Endothelial cell of umbilical vein (primary cell): ENCODE measurements around the gene TRIM27. TPM values are rescaled to one million over a fixed set of nuclear protein-coding genes. Genes with fewer than 3 reads are reported as not detected.
"Not testable (repeated sequence)": the region's sequence is repeated elsewhere in the genome, so short reads cannot be mapped to it uniquely, and the experiment has no call there.

Source experiments
- Bru-seq: library from RNA; stranded (reverse); fragments of 400-500 nt; gene quantifications from one replicate; lab custom pipeline; 2021; lab: Mats Ljungman, UMichigan
- BruChase-seq, 2 experiments: library from RNA; stranded (reverse); fragments of 400-500 nt; gene quantifications; one replicate each; lab custom pipeline; 2021; lab: Mats Ljungman, UMichigan
- BruUV-seq: library from RNA; stranded (reverse); fragments of 400-500 nt; replicated peaks from 2 replicates; lab custom pipeline; 2021; lab: Mats Ljungman, UMichigan
- CTCF ChIA-PET: fragments of 300-600, 350-600 bp; sonication (Branson Sonifier 250); formaldehyde crosslinking; loops from one replicate; lab custom pipeline; 2021; ENCODE audit warnings: antibody characterized with exemption, inconsistent platforms; lab: Charles Lee
- POLR2A ChIA-PET: fragments of 300-600, 350-600 bp; sonication (Branson Sonifier 250); formaldehyde crosslinking; loops from one replicate; lab custom pipeline; 2021; ENCODE audit warnings: antibody characterized with exemption, inconsistent platforms; lab: Charles Lee
- DNase-seq: peaks from one replicate; pipeline ENCODE4 v3.0.0-alpha.2; 2011; ENCODE audit warnings: low read depth, low spot score
- FAIRE-seq: peaks from 2 replicates; lab custom pipeline; 2011; peaks lifted over from hg19 to GRCh38; lab: Jason Lieb, UNC
- H2AFZ ChIP-seq: 2 replicates; pipeline ENCODE4 v1.6.0; 2012; ENCODE audit warnings: low read depth, low read length, control low read depth, inconsistent platforms
- H3K27ac ChIP-seq: 2 replicates; pipeline ENCODE4 v1.5.1; 2011; ENCODE audit warnings: low read depth, mild to moderate bottlenecking, control low read depth, low read length, moderate library complexity; ENCODE audit not compliant: insufficient read depth
- H3K27me3 ChIP-seq, 2 experiments: 2 replicates each; pipeline versions ENCODE4 v1.6.0 to v1.6.1; 2011; ENCODE audit warnings: low read length in 2 of 2, mixed read lengths in 1 of 2; ENCODE audit not compliant: control insufficient read depth in 2 of 2, insufficient read depth in 2 of 2
- H3K36me3 ChIP-seq, 2 experiments: 2 replicates in 1 of 2; 3 replicates in 1 of 2; pipeline ENCODE4 v1.5.1; 2011; ENCODE audit warnings: low read length in 2 of 2, mild to moderate bottlenecking in 1 of 2, moderate library complexity in 1 of 2; ENCODE audit not compliant: control insufficient read depth in 2 of 2, insufficient read depth in 2 of 2; ENCODE audit errors: extremely low read depth in 1 of 2
- H3K4me1 ChIP-seq: 3 replicates; pipeline ENCODE4 v1.5.1; 2011; ENCODE audit warnings: mild to moderate bottlenecking, low read length; ENCODE audit not compliant: control insufficient read depth, insufficient read depth; ENCODE audit errors: extremely low read depth
- H3K4me2 ChIP-seq: 2 replicates; pipeline ENCODE4 v1.6.1; 2011; ENCODE audit warnings: low read length, control low read depth, mixed read lengths; ENCODE audit not compliant: insufficient read depth
- H3K4me3 ChIP-seq, 3 experiments: fragments of 200-600 bp in 1 of 3; sonication (generic), shearing (Covaris generic) in 1 of 3; replicated peaks in 1 of 3; 2 replicates each; pipeline ENCODE4 v1.5.1; 2011 to 2016; ENCODE audit warnings: control low read depth in 3 of 3, low read length in 3 of 3, mild to moderate bottlenecking in 2 of 3, inconsistent platforms in 1 of 3, low read depth in 1 of 3, moderate library complexity in 1 of 3; ENCODE audit not compliant: insufficient read depth in 1 of 3
- H3K79me2 ChIP-seq: 2 replicates; pipeline ENCODE4 v1.6.0; 2012; ENCODE audit warnings: low read length, inconsistent platforms; ENCODE audit not compliant: control insufficient read depth, insufficient read depth
- H3K9ac ChIP-seq: replicated peaks from 2 replicates; pipeline ENCODE3; 2011; ENCODE audit warnings: low read length, control low read depth; ENCODE audit not compliant: insufficient read depth; ENCODE audit errors: extremely low read depth
- H3K9me1 ChIP-seq: replicated peaks from 3 replicates; pipeline ENCODE4 v1.6.0; 2011; ENCODE audit warnings: mild to moderate bottlenecking, low read length; ENCODE audit not compliant: control insufficient read depth, insufficient read depth; ENCODE audit errors: extremely low read depth
- H3K9me3 ChIP-seq: replicated peaks from 2 replicates; pipeline ENCODE4 v1.5.1; 2012; ENCODE audit warnings: low read length, inconsistent platforms; ENCODE audit not compliant: control insufficient read depth, insufficient read depth
- H4K20me1 ChIP-seq: replicated peaks from 2 replicates; pipeline ENCODE3; 2011; ENCODE audit warnings: mild to moderate bottlenecking, low read length; ENCODE audit not compliant: control insufficient read depth, insufficient read depth; ENCODE audit errors: extremely low read depth
- EZH2 ChIP-seq: IDR thresholded peaks from 2 replicates; pipeline ENCODE4 v1.6.1; 2012; ENCODE audit warnings: borderline replicate concordance, low read depth, mild to moderate bottlenecking, moderate library complexity, low read length, inconsistent platforms; ENCODE audit not compliant: severe bottlenecking
- FOS ChIP-seq: IDR thresholded peaks from 2 replicates; pipeline ENCODE4 v1.6.1; 2011; ENCODE audit warnings: mild to moderate bottlenecking, low read length, moderate library complexity, borderline replicate concordance; ENCODE audit not compliant: insufficient read depth
- GATA2 ChIP-seq: IDR thresholded peaks from 2 replicates; pipeline ENCODE4 v1.7.0; 2011; ENCODE audit warnings: low read depth, mild to moderate bottlenecking, moderate library complexity, mixed read lengths, low read length; ENCODE audit not compliant: insufficient read length, insufficient read depth
- JUN ChIP-seq: IDR thresholded peaks from 2 replicates; pipeline ENCODE4 v1.6.1; 2011; ENCODE audit warnings: borderline replicate concordance, low read depth; ENCODE audit not compliant: insufficient read length, insufficient read depth
- MYC ChIP-seq: IDR thresholded peaks from one replicate; pipeline ENCODE4 v1.6.1; 2011; ENCODE audit warnings: mild to moderate bottlenecking, low read depth, low read length
- POLR2A ChIP-seq: IDR thresholded peaks from 2 replicates; pipeline ENCODE4 v1.6.1; 2012; ENCODE audit warnings: low read depth, mild to moderate bottlenecking, control low read depth, low read length
- POLR2AphosphoS5 ChIP-seq: IDR thresholded peaks from 2 replicates; pipeline ENCODE4 v1.6.1; 2012; ENCODE audit warnings: low read depth, mild to moderate bottlenecking, control low read depth, low read length, moderate library complexity; ENCODE audit not compliant: insufficient read depth
- dilution Hi-C: fragments of 300-500 bp; cut with MboI; formaldehyde crosslinking; loops from one replicate; pipeline ENCODE4 v1.15.0; 2019; ENCODE audit warnings: low sequenced_read_pairs; ENCODE audit not compliant: extremely low pct_ligation_motif_present
- intact Hi-C: fragments of 100-400 bp; cut with micrococcal nuclease; formaldehyde crosslinking; loops from one replicate; pipeline ENCODE4 v1.10.0; 2022
- long read RNA-seq: library from polyadenylated mRNA; stranded (forward); transcript quantifications from one replicate; pipeline ENCODE4 v2.0.0, GENCODE V29; 2021
- polyA minus RNA-seq, 3 experiments: library from RNA; depleted of rRNA, polyadenylated mRNA; stranded (reverse); fragments of >200 nt; gene quantifications; 1 replicate in 1 of 3; 2 replicates in 2 of 3; pipeline ENCODE4 v1.2.3, GENCODE V29; 2011
- polyA plus RNA-seq, 4 experiments: library from polyadenylated mRNA; depleted of rRNA in 3 of 4; stranded (reverse) in 3 of 4; unstranded in 1 of 4; fragments of >200 nt; gene quantifications; 2 replicates each; pipeline versions ENCODE4 v1.2.1 to v1.2.3, GENCODE V29; 2011 to 2012; ENCODE audit warnings: missing spikeins in 1 of 4
- total RNA-seq: library from RNA; stranded (reverse); gene quantifications from 2 replicates; pipeline ENCODE4 v1.2.3, GENCODE V29; 2021
- TF ChIP-seq, protein P1 (sequence below): IDR thresholded peaks from 2 replicates; pipeline ENCODE4 v1.6.1; 2011; ENCODE audit not compliant: insufficient read depth, insufficient read length
- TF ChIP-seq, protein P2 (sequence below), 2 donors: IDR thresholded peaks; 1 replicate in 1 of 2; 2 replicates in 1 of 2; pipeline ENCODE4 v1.5.1; 2011; ENCODE audit warnings: low read length in 2 of 2, mild to moderate bottlenecking in 2 of 2, moderate library complexity in 2 of 2, control low read depth in 1 of 2, inconsistent platforms in 1 of 2, low read depth in 1 of 2; ENCODE audit not compliant: insufficient read depth in 1 of 2; ENCODE audit errors: extremely low read depth in 1 of 2

Gene TRIM27, protein sequence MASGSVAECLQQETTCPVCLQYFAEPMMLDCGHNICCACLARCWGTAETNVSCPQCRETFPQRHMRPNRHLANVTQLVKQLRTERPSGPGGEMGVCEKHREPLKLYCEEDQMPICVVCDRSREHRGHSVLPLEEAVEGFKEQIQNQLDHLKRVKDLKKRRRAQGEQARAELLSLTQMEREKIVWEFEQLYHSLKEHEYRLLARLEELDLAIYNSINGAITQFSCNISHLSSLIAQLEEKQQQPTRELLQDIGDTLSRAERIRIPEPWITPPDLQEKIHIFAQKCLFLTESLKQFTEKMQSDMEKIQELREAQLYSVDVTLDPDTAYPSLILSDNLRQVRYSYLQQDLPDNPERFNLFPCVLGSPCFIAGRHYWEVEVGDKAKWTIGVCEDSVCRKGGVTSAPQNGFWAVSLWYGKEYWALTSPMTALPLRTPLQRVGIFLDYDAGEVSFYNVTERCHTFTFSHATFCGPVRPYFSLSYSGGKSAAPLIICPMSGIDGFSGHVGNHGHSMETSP
- total RNA-seq (67.5 and 69.2 TPM in 2 replicates), polyA plus RNA-seq (67.1 and 71.9 TPM in 2 replicates), polyA minus RNA-seq (97.6 and 98.7 TPM in 2 replicates), Bru-seq, nascent RNA (percentile 90 among the genes with signal in this experiment), BruChase-seq, experiment 1, labeled RNA remaining after a 6-hour chase (percentile 86 among the genes with signal in this experiment), BruChase-seq, experiment 2, labeled RNA remaining after a 2-hour chase (percentile 97 among the genes with signal in this experiment)
- polyA plus RNA-seq (2011; cell fraction: cytosol; rRNA removed): 46.7 and 47.8 TPM in 2 replicates
- 101 and 124 TPM in 2 replicates for polyA plus RNA-seq (2011; cell fraction: nucleus; rRNA removed)
- polyA plus RNA-seq (2012): 38.5 and 44.5 TPM in 2 replicates
- polyA minus RNA-seq (2011; cell fraction: cytosol; rRNA and poly(A)+ RNA removed): 76.8 TPM
- 57.8 and 68.6 TPM in 2 replicates for polyA minus RNA-seq (2011; cell fraction: nucleus; rRNA and poly(A)+ RNA removed)
- long read RNA-seq, transcript TRIM27-202 (8 exons, 2,967 nt): major isoform, 125 of 173 reads
- long read RNA-seq, partial matches to known transcripts: 19 of 173 reads
- long read RNA-seq, other reads (novel, unspliced or antisense): 29 of 173 reads

DNA sequence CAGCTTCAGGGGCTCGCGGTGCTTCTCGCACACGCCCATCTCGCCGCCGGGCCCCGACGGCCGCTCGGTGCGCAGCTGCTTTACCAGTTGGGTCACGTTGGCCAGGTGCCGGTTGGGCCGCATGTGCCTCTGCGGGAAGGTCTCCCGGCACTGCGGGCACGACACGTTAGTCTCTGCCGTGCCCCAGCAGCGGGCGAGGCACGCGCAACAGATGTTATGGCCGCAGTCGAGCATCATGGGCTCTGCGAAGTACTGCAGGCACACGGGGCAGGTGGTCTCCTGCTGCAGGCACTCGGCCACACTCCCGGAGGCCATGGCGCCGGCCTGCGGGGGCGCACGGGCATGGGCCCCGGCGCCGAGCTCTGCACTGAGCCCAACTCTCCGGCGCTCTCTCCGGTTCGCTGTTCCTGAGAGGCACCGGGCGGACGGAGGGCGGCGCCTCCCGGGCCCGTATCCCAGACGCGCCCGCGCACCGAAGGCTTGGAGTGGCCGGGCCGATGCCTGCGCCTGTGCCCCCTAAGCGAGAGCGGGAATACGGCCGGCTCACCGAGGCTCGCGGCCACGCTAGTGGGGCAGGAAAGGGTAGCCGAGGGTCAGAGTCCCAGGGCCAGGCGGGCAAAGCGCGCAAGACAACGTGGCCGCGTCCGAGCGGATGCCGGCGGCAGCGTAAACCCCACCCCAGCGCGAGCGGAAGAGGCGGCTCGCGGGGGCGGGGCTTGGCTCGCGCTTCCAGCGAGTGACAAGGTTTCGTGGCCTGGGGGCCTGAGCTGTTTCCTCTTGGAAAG lies at the start of gene TRIM27:
Gene TRIM27 (minus strand): TSS at position 668 of the 785 bp plus-strand sequence. CDS start 353 bp downstream, at position 315.
- intact Hi-C loops: loop anchor here (1.0 to 2.0 kb wide), 5 partner anchors 17 to 237 kb away; no protein-coding TSS in a partner anchor
- TSS peak; percentile 86 for BruUV-seq
- ChIA-PET POLR2A (interaction anchor here (0.7 to 1.6 kb wide), 6 partner anchors 11 to 62 kb away, joined by 3 to 9 read pairs (median 5); no protein-coding TSS in a partner anchor), CTCF (interaction anchor here (0.8 to 3.4 kb wide), 15 partner anchors 8 to 93 kb away, joined by 3 to 19 read pairs (median 4); no protein-coding TSS in a partner anchor)
- peaks cover 18% of the 10 kb centered on the region for H3K4me1 ChIP-seq
- H3K9me3 ChIP-seq: no peaks in the 10 kb centered on the region
- no peaks in the 10 kb centered on the region for H3K9me1 ChIP-seq
- H3K79me2 ChIP-seq: peaks cover 40% of the 10 kb centered on the region
- DNase-seq (peak; percentile 85), FAIRE-seq (peak; percentile 91)
- peak within 1 kb of the TSS; percentile 77 for H3K27ac ChIP-seq
- no peaks in the 10 kb centered on the region for H3K27me3 ChIP-seq
- H3K9ac ChIP-seq: peak within 1 kb of the TSS; percentile 78
- peak within 1 kb of the TSS; percentile 55 to 90 (median 63) for H3K4me3 ChIP-seq
- H2AFZ ChIP-seq: peak within 1 kb of the TSS; percentile 68
- H3K4me2 ChIP-seq: peak within 1 kb of the TSS; percentile 77
- dilution Hi-C loops: no loop called here
- H4K20me1 ChIP-seq: no peaks in the 10 kb centered on the region
- TF ChIP-seq, protein P1, sequence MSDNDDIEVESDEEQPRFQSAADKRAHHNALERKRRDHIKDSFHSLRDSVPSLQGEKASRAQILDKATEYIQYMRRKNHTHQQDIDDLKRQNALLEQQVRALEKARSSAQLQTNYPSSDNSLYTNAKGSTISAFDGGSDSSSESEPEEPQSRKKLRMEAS: peak; percentile 62
- TF ChIP-seq FOS (no peak), GATA2 (no peak), JUN (no peak), POLR2A (peak; percentile 95), POLR2AphosphoS5 (peak; percentile 98), EZH2 (no peak), MYC (peak; percentile 82)
- TF ChIP-seq, protein P2, sequence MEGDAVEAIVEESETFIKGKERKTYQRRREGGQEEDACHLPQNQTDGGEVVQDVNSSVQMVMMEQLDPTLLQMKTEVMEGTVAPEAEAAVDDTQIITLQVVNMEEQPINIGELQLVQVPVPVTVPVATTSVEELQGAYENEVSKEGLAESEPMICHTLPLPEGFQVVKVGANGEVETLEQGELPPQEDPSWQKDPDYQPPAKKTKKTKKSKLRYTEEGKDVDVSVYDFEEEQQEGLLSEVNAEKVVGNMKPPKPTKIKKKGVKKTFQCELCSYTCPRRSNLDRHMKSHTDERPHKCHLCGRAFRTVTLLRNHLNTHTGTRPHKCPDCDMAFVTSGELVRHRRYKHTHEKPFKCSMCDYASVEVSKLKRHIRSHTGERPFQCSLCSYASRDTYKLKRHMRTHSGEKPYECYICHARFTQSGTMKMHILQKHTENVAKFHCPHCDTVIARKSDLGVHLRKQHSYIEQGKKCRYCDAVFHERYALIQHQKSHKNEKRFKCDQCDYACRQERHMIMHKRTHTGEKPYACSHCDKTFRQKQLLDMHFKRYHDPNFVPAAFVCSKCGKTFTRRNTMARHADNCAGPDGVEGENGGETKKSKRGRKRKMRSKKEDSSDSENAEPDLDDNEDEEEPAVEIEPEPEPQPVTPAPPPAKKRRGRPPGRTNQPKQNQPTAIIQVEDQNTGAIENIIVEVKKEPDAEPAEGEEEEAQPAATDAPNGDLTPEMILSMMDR (IDR thresholded peaks at IDR 0.05; ENCODE audit: extremely low read depth in 1 of 2, insufficient read depth in 1 of 2, low read depth in 1 of 2, low read length in 2 of 2): no peak
- peaks cover 13 to 16% of the 10 kb centered on the region in 2 experiments for H3K36me3 ChIP-seq

DNA sequence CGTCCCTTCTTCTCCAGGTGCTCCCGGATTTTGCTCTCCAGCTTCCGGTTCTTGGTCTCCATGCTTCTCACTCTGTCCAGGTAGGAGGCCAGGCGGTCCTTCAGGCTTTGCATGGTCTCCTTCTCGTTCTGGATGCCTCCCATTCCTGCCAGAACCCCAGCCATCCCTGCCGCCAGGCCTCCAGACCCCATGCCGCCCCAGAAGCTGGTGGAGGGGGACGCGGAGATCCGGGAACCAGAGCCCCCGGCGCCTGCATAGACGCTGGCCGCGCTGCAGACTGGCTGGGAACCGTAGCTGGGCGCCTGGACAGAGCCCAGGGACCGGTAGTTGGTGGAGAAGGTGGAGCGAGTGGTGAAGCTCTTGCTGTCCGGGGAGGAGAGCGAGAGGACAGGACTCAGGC lies 46.3 kb upstream of the TRIM27 start:
- POLR2A ChIA-PET, H3K4me2 ChIP-seq, FAIRE-seq, DNase-seq, H3K4me1 ChIP-seq, H3K27ac ChIP-seq, H3K9ac ChIP-seq, intact Hi-C loops, H2AFZ ChIP-seq, BruUV-seq, dilution Hi-C loops, H3K79me2 ChIP-seq, H3K36me3 ChIP-seq, H3K4me3 ChIP-seq, H3K9me3 ChIP-seq, H3K9me1 ChIP-seq, H4K20me1 ChIP-seq, H3K27me3 ChIP-seq: not testable (repeated sequence)
- CTCF ChIA-PET: interaction anchor here (1.5 to 2.5 kb wide), 3 partner anchors 11 to 46 kb away, joined by 3 to 12 read pairs (median 9); no protein-coding TSS in a partner anchor
